GM12872 (cell line): ENCODE measurements around the gene NSUN6.

Experiments used
- TF ChIP-seq, protein P1 (sequence below): IDR thresholded peaks from 3 replicates; pipeline ENCODE4 v1.5.1; 2011; ENCODE audit warnings: low read depth, mild to moderate bottlenecking, low read length, moderate library complexity; ENCODE audit not compliant: insufficient read depth

NSUN6 gene

DNA sequence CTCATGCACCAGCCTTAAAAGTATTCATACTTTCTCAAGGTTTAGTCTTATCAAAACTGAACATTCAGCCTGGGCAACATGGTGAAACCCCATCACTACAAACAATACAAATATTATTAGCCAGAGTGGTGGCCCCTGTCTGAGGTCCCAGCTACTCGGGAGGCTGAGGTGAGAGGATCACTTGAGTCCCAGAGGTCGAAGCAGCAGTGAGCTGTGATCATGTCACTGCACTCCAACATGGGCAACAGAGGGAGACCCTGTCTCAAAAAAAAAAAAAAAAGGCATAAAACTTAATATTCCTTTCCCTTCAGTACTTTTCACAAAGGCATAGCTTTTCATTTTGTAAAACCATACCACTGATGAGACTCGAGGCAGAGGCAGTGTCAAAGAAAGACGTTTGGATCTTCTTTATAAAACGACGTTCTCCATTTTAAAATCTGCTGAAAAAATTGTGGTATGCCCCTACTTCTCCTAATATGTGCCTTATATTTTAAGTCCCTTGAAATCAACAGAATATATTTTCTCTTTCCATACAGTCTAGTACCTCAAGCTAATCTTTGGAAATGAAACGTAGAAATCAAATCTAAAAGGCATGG lies 1.9 kb downstream of the NSUN6 start:
- TF ChIP-seq, protein P1, sequence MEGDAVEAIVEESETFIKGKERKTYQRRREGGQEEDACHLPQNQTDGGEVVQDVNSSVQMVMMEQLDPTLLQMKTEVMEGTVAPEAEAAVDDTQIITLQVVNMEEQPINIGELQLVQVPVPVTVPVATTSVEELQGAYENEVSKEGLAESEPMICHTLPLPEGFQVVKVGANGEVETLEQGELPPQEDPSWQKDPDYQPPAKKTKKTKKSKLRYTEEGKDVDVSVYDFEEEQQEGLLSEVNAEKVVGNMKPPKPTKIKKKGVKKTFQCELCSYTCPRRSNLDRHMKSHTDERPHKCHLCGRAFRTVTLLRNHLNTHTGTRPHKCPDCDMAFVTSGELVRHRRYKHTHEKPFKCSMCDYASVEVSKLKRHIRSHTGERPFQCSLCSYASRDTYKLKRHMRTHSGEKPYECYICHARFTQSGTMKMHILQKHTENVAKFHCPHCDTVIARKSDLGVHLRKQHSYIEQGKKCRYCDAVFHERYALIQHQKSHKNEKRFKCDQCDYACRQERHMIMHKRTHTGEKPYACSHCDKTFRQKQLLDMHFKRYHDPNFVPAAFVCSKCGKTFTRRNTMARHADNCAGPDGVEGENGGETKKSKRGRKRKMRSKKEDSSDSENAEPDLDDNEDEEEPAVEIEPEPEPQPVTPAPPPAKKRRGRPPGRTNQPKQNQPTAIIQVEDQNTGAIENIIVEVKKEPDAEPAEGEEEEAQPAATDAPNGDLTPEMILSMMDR = no peak

GRCh38 chr10:18647945-18648344 lies 3.4 kb downstream of the NSUN6 start:
- TF ChIP-seq, protein P1 = no peak

DNA sequence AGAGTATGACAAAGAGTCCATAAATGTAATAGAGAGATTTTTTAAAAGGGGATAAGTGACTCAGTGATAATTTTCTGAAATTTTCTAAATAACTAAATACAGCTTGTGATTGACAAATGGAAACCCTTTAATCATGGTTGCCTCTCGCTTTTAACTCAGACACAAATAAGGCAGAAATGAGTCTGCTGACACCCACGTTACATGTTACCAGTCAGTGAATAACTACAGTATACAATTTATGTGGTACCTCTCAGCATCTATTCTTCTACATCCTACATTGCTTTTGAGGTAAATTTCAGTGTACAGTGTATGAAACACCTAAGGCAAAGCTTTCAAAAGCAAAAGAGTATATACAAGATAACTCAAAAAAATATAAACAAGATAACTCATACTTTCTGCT lies 4.2 kb downstream of the NSUN6 start:
- TF ChIP-seq, protein P1 = no peak

DNA sequence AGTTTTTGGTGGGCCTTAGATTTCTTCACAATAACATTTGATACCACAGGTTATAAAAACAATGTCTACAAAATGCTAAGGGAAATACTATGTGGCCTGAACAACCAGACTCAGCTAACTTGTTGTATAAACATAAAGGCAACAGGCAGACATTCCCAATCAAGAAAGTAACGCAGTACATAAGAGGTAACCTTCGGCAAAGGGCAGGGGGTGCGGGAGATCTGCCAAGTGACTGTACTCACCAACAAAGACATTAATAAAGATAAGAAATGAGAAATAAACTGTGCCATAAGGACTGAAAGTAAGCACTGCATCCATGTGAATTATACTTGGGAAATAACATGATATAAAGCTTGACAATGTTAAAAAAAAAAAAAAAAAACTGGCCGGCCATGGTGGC lies 15.4 kb downstream of the NSUN6 start:
- TF ChIP-seq, protein P1 = no peak

DNA sequence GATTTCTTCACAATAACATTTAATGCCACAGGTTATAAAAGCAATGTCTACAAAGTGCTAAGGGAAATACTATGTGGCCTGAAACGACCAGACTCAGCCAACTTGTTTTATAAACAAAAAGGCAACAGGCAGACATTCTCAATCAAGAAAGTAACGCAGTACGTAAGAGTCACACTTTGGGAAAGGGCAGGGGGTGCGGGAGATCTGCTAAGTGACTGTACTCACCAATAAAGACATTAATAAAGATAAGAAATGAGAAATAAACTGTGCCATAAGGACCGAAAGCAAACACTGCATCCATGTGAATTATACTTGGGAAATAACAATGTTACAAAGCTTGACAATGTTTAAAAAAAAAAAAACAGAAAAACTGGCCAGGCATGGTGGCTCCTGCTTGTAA lies 25.5 kb downstream of the NSUN6 start:
- TF ChIP-seq, protein P1 = no peak

GRCh38 chr10:18620856-18621255 lies 30.5 kb downstream of the NSUN6 start:
- TF ChIP-seq, protein P1 = no peak

DNA sequence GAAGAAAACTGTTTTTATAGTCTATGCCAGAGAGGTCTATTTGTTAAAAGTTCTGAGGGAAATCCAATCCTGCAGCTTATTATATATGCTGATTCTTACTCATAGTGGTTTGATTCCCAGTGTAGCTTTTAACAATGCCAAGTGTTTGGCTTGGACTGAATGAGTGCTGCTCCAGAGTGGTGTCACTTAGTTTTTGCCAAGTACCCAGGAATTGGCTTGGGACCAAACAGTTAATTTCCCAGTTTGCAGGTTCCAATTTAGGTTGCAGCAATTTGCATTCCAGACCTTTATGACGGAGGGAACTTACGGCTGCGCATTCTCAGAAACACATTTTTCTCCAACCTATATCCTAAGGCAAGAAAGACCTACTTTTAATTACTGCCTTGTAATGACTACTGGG lies 32.4 kb downstream of the NSUN6 start:
- TF ChIP-seq, protein P1 = no peak

- TF ChIP-seq, protein P1 = no peak
Measured at GRCh38 chr10:18616337-18616736, 35.0 kb downstream of the NSUN6 start.
